Fibroblast of lung (primary cell): ENCODE results near the gene OIP5.

Experiments used
- EZH2 ChIP-seq: IDR thresholded peaks from 2 replicates; pipeline ENCODE4 v1.5.1; 2012; ENCODE audit warnings: low read length, control low read depth, mild to moderate bottlenecking; ENCODE audit errors: missing control alignments
- TF ChIP-seq, protein P1 (sequence below), 2 donors: IDR thresholded peaks in 1 of 2; conservative IDR thresholded peaks in 1 of 2; 1 replicate in 1 of 2; 2 replicates in 1 of 2; pipeline ENCODE4 v1.5.1; 2011 to 2012; ENCODE audit warnings: low read length in 2 of 2, control low read depth in 1 of 2, inconsistent platforms in 1 of 2, low read depth in 1 of 2, mild to moderate bottlenecking in 1 of 2

DNA sequence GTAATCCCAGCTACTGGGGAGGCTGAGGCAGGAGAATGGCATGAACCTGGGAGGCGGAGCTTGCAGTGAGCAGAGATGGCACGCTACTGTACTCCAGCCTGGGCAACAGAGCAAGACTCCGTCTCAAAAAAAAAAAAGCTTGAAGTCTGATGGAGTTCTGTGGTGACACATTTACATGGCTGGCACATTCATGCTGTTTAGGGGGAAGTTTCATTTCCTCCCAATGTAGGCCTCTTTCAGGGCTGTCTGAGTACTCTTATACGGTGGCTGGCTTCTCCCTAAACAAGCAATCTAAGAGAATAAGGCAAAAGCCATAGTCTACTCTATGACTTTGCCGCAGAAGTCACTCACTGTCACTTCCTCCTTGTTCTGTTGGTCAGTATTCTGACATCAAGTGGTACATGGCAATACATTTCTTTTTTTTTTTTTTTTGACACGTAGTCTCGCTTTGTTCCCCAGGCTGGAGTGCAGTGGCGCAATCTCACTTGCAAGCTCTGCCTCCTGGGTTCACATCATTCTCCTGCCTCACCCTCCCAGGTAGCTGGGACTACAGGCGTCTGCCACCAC, 41.2 kb downstream of the OIP5 start:
- TF ChIP-seq EZH2, result no peak
- TF ChIP-seq, protein P1, sequence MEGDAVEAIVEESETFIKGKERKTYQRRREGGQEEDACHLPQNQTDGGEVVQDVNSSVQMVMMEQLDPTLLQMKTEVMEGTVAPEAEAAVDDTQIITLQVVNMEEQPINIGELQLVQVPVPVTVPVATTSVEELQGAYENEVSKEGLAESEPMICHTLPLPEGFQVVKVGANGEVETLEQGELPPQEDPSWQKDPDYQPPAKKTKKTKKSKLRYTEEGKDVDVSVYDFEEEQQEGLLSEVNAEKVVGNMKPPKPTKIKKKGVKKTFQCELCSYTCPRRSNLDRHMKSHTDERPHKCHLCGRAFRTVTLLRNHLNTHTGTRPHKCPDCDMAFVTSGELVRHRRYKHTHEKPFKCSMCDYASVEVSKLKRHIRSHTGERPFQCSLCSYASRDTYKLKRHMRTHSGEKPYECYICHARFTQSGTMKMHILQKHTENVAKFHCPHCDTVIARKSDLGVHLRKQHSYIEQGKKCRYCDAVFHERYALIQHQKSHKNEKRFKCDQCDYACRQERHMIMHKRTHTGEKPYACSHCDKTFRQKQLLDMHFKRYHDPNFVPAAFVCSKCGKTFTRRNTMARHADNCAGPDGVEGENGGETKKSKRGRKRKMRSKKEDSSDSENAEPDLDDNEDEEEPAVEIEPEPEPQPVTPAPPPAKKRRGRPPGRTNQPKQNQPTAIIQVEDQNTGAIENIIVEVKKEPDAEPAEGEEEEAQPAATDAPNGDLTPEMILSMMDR (conservative IDR thresholded peaks at IDR 0.05 in 1 of 2, IDR thresholded peaks at IDR 0.05 in 1 of 2; ENCODE audit: low read depth in 1 of 2, low read length in 2 of 2), result no peak
